Astrocyte (in vitro differentiated cells and primary cell): ENCODE results near the gene NCOA4. TPM values are rescaled to one million over a fixed set of nuclear protein-coding genes. Genes with fewer than 3 reads are reported as not detected.
"Not testable (repeated sequence)": the region's sequence is repeated elsewhere in the genome, so short reads cannot be mapped to it uniquely, and the experiment has no call there.

Experiments
- DNase-seq: peaks from one replicate; pipeline ENCODE4 v3.0.0-alpha.2; 2010; ENCODE audit warnings: low read depth
- FAIRE-seq: peaks from 2 replicates; lab custom pipeline; 2011; peaks lifted over from hg19 to GRCh38; lab: Jason Lieb, UNC
- H2AFZ ChIP-seq: 2 replicates; pipeline ENCODE4 v1.6.0; 2012; ENCODE audit warnings: low read depth, low read length, inconsistent platforms
- H3K27ac ChIP-seq: 2 replicates; pipeline ENCODE4 v1.5.1; 2011; ENCODE audit warnings: low read depth, low read length, inconsistent platforms
- H3K27me3 ChIP-seq: 2 replicates; pipeline ENCODE4 v1.6.0; 2011; ENCODE audit warnings: low read length, inconsistent platforms; ENCODE audit not compliant: insufficient read depth
- H3K36me3 ChIP-seq: 2 replicates; pipeline ENCODE4 v1.5.1; 2011; ENCODE audit warnings: low read length, inconsistent platforms; ENCODE audit not compliant: insufficient read depth
- H3K4me1 ChIP-seq: 2 replicates; pipeline ENCODE4 v1.5.1; 2011; ENCODE audit warnings: low read length, inconsistent platforms; ENCODE audit not compliant: insufficient read depth
- H3K4me2 ChIP-seq: 2 replicates; pipeline ENCODE4 v1.6.0; 2012; ENCODE audit warnings: low read length, inconsistent platforms
- H3K4me3 ChIP-seq: 2 replicates; pipeline ENCODE4 v1.5.1; 2011; ENCODE audit warnings: low read depth, mild to moderate bottlenecking, low read length, inconsistent platforms; ENCODE audit not compliant: insufficient read depth
- H3K79me2 ChIP-seq: 2 replicates; pipeline ENCODE4 v1.6.0; 2012; ENCODE audit warnings: mild to moderate bottlenecking, low read length, inconsistent platforms; ENCODE audit not compliant: insufficient read depth
- H3K9ac ChIP-seq: 2 replicates; pipeline ENCODE4 v1.6.0; 2012; ENCODE audit warnings: mild to moderate bottlenecking, low read length, inconsistent platforms
- H3K9me3 ChIP-seq: 2 replicates; pipeline ENCODE4 v1.5.1; 2012; ENCODE audit warnings: low read depth, mild to moderate bottlenecking, low read length, inconsistent platforms; ENCODE audit not compliant: insufficient read depth
- H4K20me1 ChIP-seq: 2 replicates; pipeline ENCODE4 v1.6.0; 2012; ENCODE audit warnings: low read length, inconsistent platforms; ENCODE audit not compliant: insufficient read depth
- H3K27ac Mint-ChIP-seq: one replicate; pipeline ENCODE4 v1.8.0; 2021; ENCODE audit warnings: mild to moderate bottlenecking, mixed read lengths; ENCODE audit not compliant: unreplicated experiment
- H3K27me3 Mint-ChIP-seq: one replicate; pipeline ENCODE4 v1.8.0; 2021; ENCODE audit warnings: low read depth, mixed read lengths; ENCODE audit not compliant: unreplicated experiment
- H3K36me3 Mint-ChIP-seq: one replicate; pipeline ENCODE4 v1.8.0; 2021; ENCODE audit warnings: low read depth, mixed read lengths; ENCODE audit not compliant: unreplicated experiment
- H3K4me1 Mint-ChIP-seq: one replicate; pipeline ENCODE4 v1.8.0; 2021; ENCODE audit warnings: low read depth, mixed read lengths; ENCODE audit not compliant: unreplicated experiment
- H3K4me3 Mint-ChIP-seq: one replicate; pipeline ENCODE4 v1.8.0; 2021; ENCODE audit warnings: mild to moderate bottlenecking, moderate library complexity, mixed read lengths; ENCODE audit not compliant: unreplicated experiment
- H3K9me3 Mint-ChIP-seq: one replicate; pipeline ENCODE4 v1.8.0; 2021; ENCODE audit warnings: mild to moderate bottlenecking, mixed read lengths; ENCODE audit not compliant: unreplicated experiment
- total RNA-seq: library from RNA; stranded (reverse); gene quantifications from 2 replicates; pipeline ENCODE4 v1.2.1, GENCODE V29; 2021

The NCOA4 gene
- total RNA-seq, 1 donor from 2014 or later = 120 TPM

DNA sequence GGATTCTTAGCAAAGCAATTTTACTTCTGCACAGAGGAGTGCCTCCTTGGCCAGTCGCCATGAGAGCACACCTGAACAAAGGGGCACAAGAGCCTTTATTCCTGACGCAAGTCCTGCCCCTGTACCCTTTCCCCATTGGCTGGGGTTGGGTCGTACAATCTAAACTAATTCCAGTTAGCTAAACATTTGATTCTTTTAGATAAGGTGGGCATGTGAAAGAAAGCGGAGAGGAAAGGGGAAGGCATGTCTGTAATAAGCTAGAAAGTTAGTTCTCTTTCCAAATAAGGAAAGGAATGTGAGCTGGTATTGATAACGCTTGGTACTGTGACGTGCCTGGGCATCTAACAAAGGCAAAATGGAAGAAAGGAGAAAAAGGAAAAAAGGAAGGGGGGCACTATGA lies 73.8 kb downstream of the NCOA4 start:
- not testable (repeated sequence) for H2AFZ ChIP-seq, DNase-seq, H3K9me3 ChIP-seq, H4K20me1 ChIP-seq, H3K79me2 ChIP-seq, FAIRE-seq, H3K4me1 ChIP-seq, H3K27me3 Mint-ChIP-seq, H3K27me3 ChIP-seq, H3K4me3 ChIP-seq, H3K27ac ChIP-seq, H3K4me2 ChIP-seq, H3K36me3 ChIP-seq, H3K9me3 Mint-ChIP-seq, H3K9ac ChIP-seq, H3K4me3 Mint-ChIP-seq, H3K36me3 Mint-ChIP-seq
- peaks cover 10% of the 10 kb centered on the region for H3K4me1 Mint-ChIP-seq
- peak overlapping the region; percentile 69 for H3K27ac Mint-ChIP-seq

Other genes starting within 250 kb of the NCOA4 start
- 16.4 and 18.4 TPM in 2 replicates for gene AGAP4, start 183.1 kb downstream of the NCOA4 start, total RNA-seq
- 90.9 and 93.2 TPM in 2 replicates for gene TIMM23, start 58.1 kb downstream of the NCOA4 start, total RNA-seq
- gene MSMB, start 15.6 kb upstream of the NCOA4 start, total RNA-seq = not detected in 2 replicates